ENCODE results near the gene CAMTA1. TPM values are rescaled to one million over a fixed set of nuclear protein-coding genes. Genes with fewer than 3 reads are reported as not detected.

CAMTA1 gene
- total RNA-seq, 1 donor from 2014 or later = 160 TPM

GRCh38 chr1:7404046-7404742, 618.9 kb downstream of the CAMTA1 start:
- TF ChIP-seq CTCF (IDR thresholded peaks at IDR 0.05; ENCODE audit: borderline replicate concordance) = no peak
- no peak overlapping the region for H3K4me3 ChIP-seq
- H3K4me1 ChIP-seq = no peaks in the 10 kb centered on the region
- no peaks in the 10 kb centered on the region for H3K36me3 ChIP-seq
- no peak for DNase-seq
- no peak overlapping the region for H3K27ac ChIP-seq (replicated peaks)
- H3K27me3 ChIP-seq (ENCODE audit: low read depth) = no peaks in the 10 kb centered on the region
- H3K9me3 ChIP-seq (replicated peaks) = peaks cover 17% of the 10 kb centered on the region
- intact Hi-C loops (cut with micrococcal nuclease) = no loop called here

GRCh38 chr1:7405844-7406500, 620.7 kb downstream of the CAMTA1 start:
- no peak for DNase-seq
- Histone ChIP-seq H3K4me1 (no peaks in the 10 kb centered on the region), H3K27ac (replicated peaks) (no peak overlapping the region), H3K27me3 (ENCODE audit: low read depth) (no peaks in the 10 kb centered on the region), H3K9me3 (replicated peaks) (no peaks in the 10 kb centered on the region), H3K4me3 (no peak overlapping the region), H3K36me3 (no peaks in the 10 kb centered on the region)
- intact Hi-C loops (cut with micrococcal nuclease) = no loop called here
- no peak for TF ChIP-seq CTCF (IDR thresholded peaks at IDR 0.05; ENCODE audit: borderline replicate concordance)

- Histone ChIP-seq H3K4me3 (no peak overlapping the region), H3K27me3 (ENCODE audit: low read depth) (no peaks in the 10 kb centered on the region), H3K9me3 (replicated peaks) (no peaks in the 10 kb centered on the region), H3K4me1 (no peaks in the 10 kb centered on the region), H3K27ac (replicated peaks) (no peak overlapping the region), H3K36me3 (no peaks in the 10 kb centered on the region)
- no peak for TF ChIP-seq CTCF (IDR thresholded peaks at IDR 0.05; ENCODE audit: borderline replicate concordance)
- no peak for DNase-seq
- intact Hi-C loops (cut with micrococcal nuclease) = no loop called here
These were observed 621.6 kb downstream of the CAMTA1 start for GRCh38 chr1:7406641-7407543.

GRCh38 chr1:7407544-7407895, 622.3 kb downstream of the CAMTA1 start:
- Histone ChIP-seq H3K4me1 (no peaks in the 10 kb centered on the region), H3K27ac (replicated peaks) (no peak overlapping the region), H3K4me3 (no peak overlapping the region), H3K36me3 (no peaks in the 10 kb centered on the region), H3K27me3 (ENCODE audit: low read depth) (no peaks in the 10 kb centered on the region), H3K9me3 (replicated peaks) (no peaks in the 10 kb centered on the region)
- no peak for TF ChIP-seq CTCF (IDR thresholded peaks at IDR 0.05; ENCODE audit: borderline replicate concordance)
- DNase-seq = no peak
- intact Hi-C loops (cut with micrococcal nuclease) = no loop called here

- H3K4me3 ChIP-seq = no peak overlapping the region
- no peak overlapping the region for H3K27ac ChIP-seq (replicated peaks)
- DNase-seq = no peak
- H3K9me3 ChIP-seq (replicated peaks) = no peaks in the 10 kb centered on the region
- no peaks in the 10 kb centered on the region for H3K36me3 ChIP-seq
- H3K4me1 ChIP-seq = no peaks in the 10 kb centered on the region
- no peaks in the 10 kb centered on the region for H3K27me3 ChIP-seq (ENCODE audit: low read depth)
- no peak for TF ChIP-seq CTCF (IDR thresholded peaks at IDR 0.05; ENCODE audit: borderline replicate concordance)
- intact Hi-C loops (cut with micrococcal nuclease) = no loop called here
These were observed 622.9 kb downstream of the CAMTA1 start for GRCh38 chr1:7407980-7408770.

All from left ventricle myocardium inferior (tissue), 1 donor.